Suppressor macrophage treated with lipopolysaccharide for 4 hours (primary cell): ENCODE results near the gene TMEM263.
"Not testable (repeated sequence)": the region's sequence is repeated elsewhere in the genome, so short reads cannot be mapped to it uniquely, and the experiment has no call there.

Source experiments
- DNase-seq: peaks from one replicate; pipeline ENCODE4 v3.0.0-alpha.2; 2020

The TMEM263 gene

GRCh38 chr12:106986625-106987389, 31.1 kb downstream of the TMEM263 start, which contains the start of gene MTERF2:
MTERF2 (minus strand) TSS chr12:106987146; CDS start chr12:106978714, 8,432 bp downstream.
- peak; percentile 94 for DNase-seq

- no peak for DNase-seq
Measured at GRCh38 chr12:106987846-106988245, 32.1 kb downstream of the TMEM263 start.

GRCh38 chr12:106994579-106995220, 39.0 kb downstream of the TMEM263 start:
- DNase-seq = no peak

GRCh38 chr12:106996102-106996501, 40.4 kb downstream of the TMEM263 start:
- not testable (repeated sequence) for DNase-seq

GRCh38 chr12:106997916-106998315, 42.2 kb downstream of the TMEM263 start:
- no peak for DNase-seq

- DNase-seq = no peak
Measured at GRCh38 chr12:106999446-106999845, 43.7 kb downstream of the TMEM263 start.

- DNase-seq = not testable (repeated sequence)
Measured at GRCh38 chr12:107002665-107003064, 47.0 kb downstream of the TMEM263 start.

GRCh38 chr12:107007411-107007810, 51.7 kb downstream of the TMEM263 start:
- DNase-seq = no peak

- DNase-seq = no peak
Measured at GRCh38 chr12:107011519-107011918, 55.8 kb downstream of the TMEM263 start.

- no peak for DNase-seq
Measured at GRCh38 chr12:107012736-107013425, 57.2 kb downstream of the TMEM263 start.

GRCh38 chr12:107014055-107014454, 58.3 kb downstream of the TMEM263 start:
- DNase-seq = no peak

- DNase-seq = no peak
Measured at GRCh38 chr12:107017042-107017441, 61.3 kb downstream of the TMEM263 start.

GRCh38 chr12:107019546-107019945, 63.8 kb downstream of the TMEM263 start:
- DNase-seq = no peak
